OCI-LY1 (cell line): Measurements from ENCODE around the gene SLC28A1.

ENCODE experiments used
- H2AFZ ChIP-seq: fragments of 200-600 bp; sonication (generic), shearing (Covaris generic); 2 replicates; pipeline ENCODE4 v1.6.0; 2014; ENCODE audit warnings: antibody characterized with exemption, mild to moderate bottlenecking, low read length
- H3F3A ChIP-seq: fragments of 200-600 bp; sonication (generic), shearing (Covaris generic); 2 replicates; pipeline ENCODE4 v1.6.0; 2014; ENCODE audit warnings: mild to moderate bottlenecking, antibody characterized with exemption, low read length, moderate library complexity; ENCODE audit not compliant: insufficient read depth
- H3K27ac ChIP-seq: fragments of 200-600 bp; sonication (generic); 2 replicates; pipeline ENCODE4 v1.5.1; 2014; ENCODE audit warnings: low read length, mixed run types, mild to moderate bottlenecking, low read depth; ENCODE audit not compliant: poor library complexity, severe bottlenecking
- H3K27me3 ChIP-seq: fragments of 200-600 bp; sonication (generic); 2 replicates; pipeline ENCODE4 v1.6.0; 2014; ENCODE audit warnings: antibody characterized with exemption, mild to moderate bottlenecking, low read length, moderate library complexity; ENCODE audit not compliant: insufficient read depth
- H3K36me3 ChIP-seq: fragments of 200-600 bp; sonication (generic); 2 replicates; pipeline ENCODE4 v1.6.1; 2014; ENCODE audit warnings: mild to moderate bottlenecking, antibody characterized with exemption, low read length, moderate library complexity, mixed read lengths; ENCODE audit not compliant: insufficient read depth
- H3K4me1 ChIP-seq: fragments of 200-600 bp; sonication (generic); 2 replicates; pipeline ENCODE4 v1.5.1; 2014; ENCODE audit warnings: mild to moderate bottlenecking, low read length, moderate library complexity; ENCODE audit not compliant: insufficient read depth, severe bottlenecking
- H3K4me2 ChIP-seq: fragments of 200-600 bp; sonication (generic), shearing (Covaris generic); 2 replicates; pipeline ENCODE4 v1.6.1; 2014; ENCODE audit warnings: low read length
- H3K4me3 ChIP-seq: fragments of 200-600 bp; sonication (generic); 2 replicates; pipeline ENCODE4 v1.5.1; 2014; ENCODE audit warnings: low read length, low read depth, mild to moderate bottlenecking, mixed read lengths; ENCODE audit not compliant: poor library complexity, severe bottlenecking
- H3K79me2 ChIP-seq: fragments of 200-600 bp; shearing (Covaris generic); 2 replicates; pipeline ENCODE4 v1.6.1; 2016; ENCODE audit warnings: mixed run types, low read length, mixed read lengths; ENCODE audit not compliant: insufficient read depth
- H3K9ac ChIP-seq: fragments of 200-600 bp; sonication (generic), shearing (Covaris generic); 2 replicates; pipeline ENCODE4 v1.6.1; 2014; ENCODE audit warnings: mild to moderate bottlenecking, low read length, mixed read lengths
- H3K9me2 ChIP-seq: fragments of 200-600 bp; sonication (generic), shearing (Covaris generic); 2 replicates; pipeline ENCODE4 v1.6.1; 2014; ENCODE audit warnings: low read depth, mild to moderate bottlenecking, low read length, mixed read lengths
- H3K9me3 ChIP-seq: fragments of 200-600 bp; shearing (Covaris generic); 2 replicates; pipeline ENCODE4 v1.6.1; 2014; ENCODE audit warnings: low read length, mixed read lengths
- H4K20me1 ChIP-seq: fragments of 200-600 bp; sonication (generic), shearing (Covaris generic); 2 replicates; pipeline ENCODE4 v1.6.0; 2016; ENCODE audit warnings: mild to moderate bottlenecking, low read length; ENCODE audit not compliant: insufficient read depth
- CTCF ChIP-seq: fragments of 200-600 bp; sonication (generic), shearing (Covaris generic); IDR thresholded peaks from 2 replicates; pipeline ENCODE4 v1.5.1; 2017; ENCODE audit warnings: mild to moderate bottlenecking, antibody characterized with exemption, low read length, moderate library complexity, mixed read lengths
- EZH2 ChIP-seq: fragments of 200-600 bp; sonication (generic), shearing (Covaris generic); IDR thresholded peaks from 2 replicates; pipeline ENCODE4 v1.8.0; 2017; ENCODE audit warnings: borderline replicate concordance, mixed run types, mild to moderate bottlenecking, antibody characterized with exemption, low read length, moderate library complexity, mixed read lengths

Gene SLC28A1

GRCh38 chr15:84871428-84871985 is 13.0 kb upstream of the SLC28A1 start:
- H3K9ac ChIP-seq, result no peak overlapping the region
- no peak overlapping the region for H3K4me2 ChIP-seq
- no peaks in the 10 kb centered on the region for H3F3A ChIP-seq
- H3K27ac ChIP-seq, result no peak overlapping the region
- TF ChIP-seq EZH2 (no peak), CTCF (peak; percentile 6; the same call in 1 of the 2 replicates)
- H2AFZ ChIP-seq, result no peak overlapping the region
- H3K36me3 ChIP-seq, result no peaks in the 10 kb centered on the region
- H3K79me2 ChIP-seq, result no peaks in the 10 kb centered on the region
- no peaks in the 10 kb centered on the region for H3K9me3 ChIP-seq
- no peaks in the 10 kb centered on the region for H3K9me2 ChIP-seq
- H4K20me1 ChIP-seq, result no peaks in the 10 kb centered on the region
- H3K4me1 ChIP-seq, result no peaks in the 10 kb centered on the region
- no peaks in the 10 kb centered on the region; the same call in 1 of the 2 replicates for H3K27me3 ChIP-seq
- H3K4me3 ChIP-seq, result no peak overlapping the region

GRCh38 chr15:84872009-84872910 is 12.2 kb upstream of the SLC28A1 start:
- no peak overlapping the region for H3K4me2 ChIP-seq
- H2AFZ ChIP-seq, result no peak overlapping the region
- H3F3A ChIP-seq, result no peaks in the 10 kb centered on the region
- H3K4me1 ChIP-seq, result no peaks in the 10 kb centered on the region
- H3K27ac ChIP-seq, result no peak overlapping the region
- H3K9ac ChIP-seq, result no peak overlapping the region
- H3K36me3 ChIP-seq, result no peaks in the 10 kb centered on the region
- H3K9me3 ChIP-seq, result no peaks in the 10 kb centered on the region
- TF ChIP-seq EZH2 (no peak), CTCF (no peak)
- H4K20me1 ChIP-seq, result no peaks in the 10 kb centered on the region
- no peaks in the 10 kb centered on the region for H3K79me2 ChIP-seq
- H3K27me3 ChIP-seq, result no peaks in the 10 kb centered on the region; the same call in 1 of the 2 replicates
- H3K4me3 ChIP-seq, result no peak overlapping the region
- H3K9me2 ChIP-seq, result no peaks in the 10 kb centered on the region

- TF ChIP-seq CTCF (no peak), EZH2 (no peak)
- H2AFZ ChIP-seq, result no peak overlapping the region
- H3F3A ChIP-seq, result no peaks in the 10 kb centered on the region
- H3K4me1 ChIP-seq, result no peaks in the 10 kb centered on the region
- H3K9ac ChIP-seq, result no peak overlapping the region
- no peak overlapping the region for H3K4me2 ChIP-seq
- H3K79me2 ChIP-seq, result no peaks in the 10 kb centered on the region
- H3K9me3 ChIP-seq, result no peaks in the 10 kb centered on the region
- no peaks in the 10 kb centered on the region for H3K36me3 ChIP-seq
- no peaks in the 10 kb centered on the region; the same call in 1 of the 2 replicates for H3K27me3 ChIP-seq
- no peak overlapping the region for H3K4me3 ChIP-seq
- H4K20me1 ChIP-seq, result no peaks in the 10 kb centered on the region
- no peak overlapping the region for H3K27ac ChIP-seq
- H3K9me2 ChIP-seq, result no peaks in the 10 kb centered on the region
Measured at GRCh38 chr15:84873997-84874396, 10.5 kb upstream of the SLC28A1 start.
